K562 (cell line): ENCODE data around the gene KISS1R. TPM values are rescaled to one million over a fixed set of nuclear protein-coding genes. Genes with fewer than 3 reads are reported as not detected.

Experiments used
- BCOR ChIP-seq: fragments of 450-650 bp; IDR thresholded peaks from 2 replicates; pipeline ENCODE4 v1.6.1; 2016
- CHD2 ChIP-seq: IDR thresholded peaks from 2 replicates; pipeline ENCODE4 v1.6.1; 2011; ENCODE audit warnings: low read depth, low read length
- DDX20 ChIP-seq: fragments of 450-650 bp; IDR thresholded peaks from 2 replicates; pipeline ENCODE4 v1.6.1; 2016; ENCODE audit warnings: missing genetic modification characterization, low read depth, mild to moderate bottlenecking, missing compliant biosample characterization, moderate library complexity
- DLX4 ChIP-seq: fragments of 250-450 bp; sonication (Bioruptor Pico); IDR thresholded peaks from 2 replicates; pipeline ENCODE4 v1.6.1; 2021; ENCODE audit warnings: mild to moderate bottlenecking
- EGR1 ChIP-seq: fragments of 450-650 bp; conservative IDR thresholded peaks from 2 replicates; pipeline ENCODE4 v1.6.1; 2017; ENCODE audit warnings: mild to moderate bottlenecking
- ETV1 ChIP-seq: fragments of 450-650 bp; conservative IDR thresholded peaks from 2 replicates; pipeline ENCODE4 v1.6.1; 2016; ENCODE audit warnings: missing genetic modification characterization, control low read depth, low read depth, missing compliant biosample characterization
- MLLT1 ChIP-seq, 2 experiments: fragments of 450-650 bp; IDR thresholded peaks; 2 replicates each; pipeline ENCODE4 v1.6.1; 2016
- POLR3G ChIP-seq: IDR thresholded peaks from 2 replicates; pipeline ENCODE4 v1.6.1; 2011; ENCODE audit not compliant: insufficient read length, insufficient replicate concordance; ENCODE audit errors: extremely low read depth
- RBBP5 ChIP-seq: fragments of 200-600 bp; sonication (generic); IDR thresholded peaks from 2 replicates; pipeline ENCODE4 v1.6.1; 2012; ENCODE audit warnings: borderline replicate concordance, mild to moderate bottlenecking, low read length, control low read depth, inconsistent platforms; ENCODE audit not compliant: insufficient read depth, poor library complexity, severe bottlenecking
- RNF219 ChIP-seq: fragments of 250-450 bp; sonication (Bioruptor Pico); IDR thresholded peaks from 2 replicates; pipeline ENCODE4 v1.5.0; 2022; ENCODE audit warnings: mild to moderate bottlenecking
- SAFB ChIP-seq: fragments of 200-400 bp; formaldehyde crosslinking; IDR thresholded peaks from 2 replicates; pipeline ENCODE4 v1.6.1; 2017; ENCODE audit warnings: low read depth, low read length, borderline replicate concordance
- TFE3 ChIP-seq: fragments of 450-650 bp; formaldehyde crosslinking; IDR thresholded peaks from 2 replicates; pipeline ENCODE4 v1.4.0; 2020; ENCODE audit warnings: mild to moderate bottlenecking, mixed read lengths
- THRA ChIP-seq: fragments of 450-650 bp; IDR thresholded peaks from 2 replicates; pipeline ENCODE4 v1.6.1; 2017; ENCODE audit warnings: mild to moderate bottlenecking, moderate library complexity
- ZKSCAN8 ChIP-seq: fragments of 200-800 bp; sonication (Bioruptor generic); IDR thresholded peaks from 2 replicates; pipeline ENCODE4 v1.6.1; 2016; ENCODE audit warnings: missing genetic modification characterization, missing compliant biosample characterization
- ZNF197 ChIP-seq: fragments of 200-800 bp; sonication (Bioruptor generic); IDR thresholded peaks from 2 replicates; pipeline ENCODE4 v1.6.1; 2016; ENCODE audit warnings: low read depth, missing genetic modification characterization, missing compliant biosample characterization
- ZNF212 ChIP-seq: fragments of 450-650 bp; formaldehyde crosslinking; IDR thresholded peaks from 2 replicates; pipeline ENCODE4 v1.4.0; 2020; ENCODE audit warnings: mild to moderate bottlenecking
- ZNF384 ChIP-seq: IDR thresholded peaks from 2 replicates; pipeline ENCODE4 v1.6.1; 2012; ENCODE audit warnings: low read depth, low read length, improper control_type of control experiment
- ZNF395 ChIP-seq: fragments of 200-800 bp; sonication (Bioruptor generic); IDR thresholded peaks from 2 replicates; pipeline ENCODE4 v1.6.1; 2017; ENCODE audit warnings: missing genetic modification characterization, missing compliant biosample characterization
- ZNF445 ChIP-seq: fragments of 250-450 bp; sonication (Bioruptor Pico); IDR thresholded peaks from 2 replicates; pipeline ENCODE4 v1.4.0; 2020; ENCODE audit warnings: low read depth, mild to moderate bottlenecking, moderate library complexity
- ZNF551 ChIP-seq: fragments of 250-450 bp; sonication (Bioruptor Pico); IDR thresholded peaks from 2 replicates; pipeline ENCODE4 v1.5.0; 2021; ENCODE audit warnings: mild to moderate bottlenecking, moderate library complexity
- ZNF76 ChIP-seq: fragments of 250-450 bp; sonication (Bioruptor Pico); IDR thresholded peaks from 2 replicates; pipeline ENCODE4 v1.4.0; 2020; ENCODE audit warnings: mild to moderate bottlenecking, moderate library complexity, borderline replicate concordance
- polyA plus RNA-seq, 8 experiments: library from polyadenylated mRNA; depleted of rRNA in 4 of 8; stranded (reverse) in 5 of 8; unstranded in 3 of 8; fragments of >200 nt; fragmentation: Nextera tagmentation in 2 of 8; fragmentation: Illumina TruSeq in 1 of 8; extraction: Ambion mirVana in 2 of 8; extraction: Trizol in 1 of 8; gene quantifications; 2 replicates each; pipeline versions ENCODE4 v1.2.1 to v1.2.3, GENCODE V29; 2011 to 2014; ENCODE audit warnings: inconsistent platforms in 1 of 8, missing spikeins in 1 of 8
- total RNA-seq, 7 experiments: library from RNA; depleted of rRNA in 6 of 7; stranded (reverse); fragments of >200 nt in 6 of 7; fragmentation: Illumina TruSeq in 2 of 7; extraction: Trizol in 2 of 7; gene quantifications; 2 replicates each; pipeline versions ENCODE4 v1.2.1 to v1.2.3, GENCODE V29; 2011 to 2021; ENCODE audit warnings: low replicate concordance in 1 of 7

Gene KISS1R
- total and polyA plus RNA-seq, 9 of the 15 experiments (the other 6 are each of a cell fraction or from before 2014, with no cell fraction given): 0.37 to 39.4 (median 2.0) TPM

- TF ChIP-seq MLLT1 (IDR thresholded peaks at IDR 0.05): no peak
- TF ChIP-seq POLR3G: no peak
- no peak for TF ChIP-seq RBBP5
- no peak for TF ChIP-seq CHD2
- no peak for TF ChIP-seq ZNF551 (CRISPR knock-in tag)
- TF ChIP-seq RNF219: no peak
- TF ChIP-seq DLX4: no peak
- no peak for TF ChIP-seq SAFB
- no peak for TF ChIP-seq ZNF445 (CRISPR knock-in tag)
- no peak for TF ChIP-seq TFE3
- peak; percentile 50; the same call in 1 of the 2 replicates for TF ChIP-seq BCOR
- no peak for TF ChIP-seq ZNF212 (CRISPR knock-in tag)
- peak; percentile 100 for TF ChIP-seq ZKSCAN8 (CRISPR knock-in tag)
- 0 out of 2 replicates have a peak, but pooled peaks have one; percentile 69 for TF ChIP-seq ZNF395 (CRISPR knock-in tag)
- no peak for TF ChIP-seq ZNF197
- no peak for TF ChIP-seq EGR1
- TF ChIP-seq ZNF76: no peak
- no peak for TF ChIP-seq DDX20 (tag)
- TF ChIP-seq THRA: no peak
- no peak for TF ChIP-seq ZNF384
- TF ChIP-seq ETV1 (tag): 0 out of 2 replicates have a peak, but pooled peaks have one; percentile 13
These were observed 37.1 kb downstream of the KISS1R start (continued) for GRCh38 chr19:954272-954671.
